HUDEP-2 (cell line): ENCODE measurements around the gene PLXNC1.

ENCODE experiments used
- DNase-seq, 76 experiments: peaks; one replicate each; lab custom pipeline; 2025; ENCODE audit not compliant: unreplicated experiment in 76 of 76; lab: John Stamatoyannopoulos, UW

PLXNC1 gene

DNA sequence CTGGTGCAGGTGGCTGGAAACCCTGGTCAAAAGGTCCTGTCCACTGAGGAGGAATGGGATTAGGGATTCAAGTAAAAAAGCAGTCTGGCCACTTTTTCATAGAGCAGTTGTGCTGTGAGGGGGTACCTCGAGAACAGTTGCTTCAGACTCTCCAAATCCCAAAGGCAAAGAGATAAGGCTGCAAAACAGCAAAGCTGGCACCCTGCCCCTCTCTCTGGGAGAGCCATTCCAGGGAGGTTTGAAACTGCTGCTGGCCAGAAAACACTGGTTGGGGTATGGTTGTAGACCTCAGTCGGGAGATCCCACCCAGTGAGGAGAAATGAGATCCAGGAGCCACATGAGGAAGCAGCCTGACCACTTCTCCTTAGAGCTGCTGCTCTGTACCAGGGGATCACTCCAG, 174.0 kb downstream of the PLXNC1 start:
- DNase-seq = no peak

DNA sequence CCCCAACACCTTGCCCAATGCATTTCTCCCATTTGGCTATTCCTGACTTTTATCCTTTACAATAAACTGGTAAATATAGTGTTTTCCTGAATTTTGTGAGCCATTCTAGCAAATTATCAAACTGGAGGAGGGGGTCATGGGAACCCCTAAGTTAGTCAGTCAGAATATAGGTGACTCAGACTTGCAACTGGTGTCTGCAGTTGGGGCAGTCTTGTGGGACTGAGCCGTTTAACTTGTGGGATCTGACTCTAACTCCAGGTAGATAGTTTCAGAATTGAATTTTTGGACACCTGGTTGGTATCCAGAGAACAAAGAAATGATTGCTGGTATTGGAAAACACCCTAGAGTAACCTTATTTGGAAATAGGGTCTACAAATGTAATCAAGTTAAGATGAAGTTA, 177.9 kb downstream of the PLXNC1 start:
- no peak for DNase-seq

DNA sequence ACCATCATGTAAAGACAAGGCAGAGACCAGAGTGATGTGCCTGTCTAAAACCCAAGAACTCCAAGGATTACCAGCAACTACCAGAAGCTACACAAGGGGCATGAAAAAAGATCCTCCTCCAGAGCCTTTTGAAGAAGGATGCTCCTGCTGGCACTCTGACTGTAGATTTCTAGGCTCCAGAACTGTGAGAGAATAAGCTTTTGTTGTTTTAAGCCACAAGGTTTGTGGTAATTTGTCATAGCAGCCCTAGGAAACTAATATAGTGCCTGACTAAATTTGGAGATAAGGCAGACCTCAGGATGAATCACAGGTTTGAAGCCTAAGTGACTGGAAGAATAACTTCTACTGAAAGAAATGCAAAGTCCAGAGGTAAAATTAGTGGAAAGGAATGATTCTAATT, 178.3 kb downstream of the PLXNC1 start:
- DNase-seq = no peak

DNA sequence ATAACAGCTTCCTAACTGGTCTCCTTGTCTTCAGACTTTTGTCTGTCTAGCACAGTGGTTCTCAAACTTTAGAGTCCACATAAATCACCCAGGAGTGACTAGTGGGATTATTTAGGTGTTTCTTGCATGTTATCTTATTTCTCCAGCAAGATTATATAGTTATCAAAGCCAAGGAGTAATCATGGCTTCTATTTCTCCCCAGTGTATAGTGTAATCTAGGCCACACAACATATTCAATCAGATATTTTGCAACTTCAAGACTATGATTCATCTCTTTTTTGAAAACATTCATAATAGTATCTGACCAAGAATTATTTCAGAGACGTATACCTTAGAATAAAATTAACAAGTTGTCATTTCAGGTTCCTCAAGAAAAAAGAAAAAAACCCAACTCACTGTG, 179.4 kb downstream of the PLXNC1 start:
- no peak for DNase-seq

DNA sequence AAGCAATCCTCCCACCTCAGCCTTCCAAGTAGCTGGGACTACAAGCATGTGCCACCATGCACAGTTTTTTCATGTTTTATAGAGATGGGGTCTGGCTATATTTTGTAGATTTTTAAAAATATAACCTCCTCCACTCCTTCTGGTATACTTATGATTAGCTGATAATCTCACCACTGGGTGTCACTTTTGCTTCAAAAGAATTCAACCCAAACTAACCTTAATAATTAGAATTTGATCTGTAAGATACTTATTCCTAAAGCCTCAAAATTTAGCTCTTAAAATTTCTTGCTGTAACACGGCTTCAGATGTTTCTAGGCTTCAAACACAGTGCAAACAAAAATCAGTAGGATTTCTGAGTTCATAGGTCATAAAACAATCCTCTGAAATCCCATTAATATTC, 181.0 kb downstream of the PLXNC1 start:
- peak in 1 of 76 experiments; percentile 4 for DNase-seq

DNA sequence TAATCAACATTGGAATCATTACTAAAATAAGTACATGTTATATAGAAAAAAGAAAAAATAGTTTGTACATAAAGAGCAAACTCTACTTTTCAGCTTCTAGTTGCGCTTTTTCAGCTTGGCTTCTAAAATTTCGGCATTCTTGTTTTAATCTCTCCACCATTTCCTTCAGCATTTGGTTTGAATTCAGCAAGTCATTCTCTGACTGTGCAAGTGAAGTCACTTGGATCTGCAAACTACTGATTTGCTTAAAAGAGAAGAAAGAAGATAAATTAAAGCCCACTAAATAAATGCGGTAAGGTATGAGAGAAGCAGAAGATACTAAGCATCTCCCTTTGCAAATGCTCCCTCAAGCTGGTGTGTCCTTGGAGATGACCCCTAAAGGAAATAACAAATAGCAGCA, 185.0 kb downstream of the PLXNC1 start:
- DNase-seq = no peak

DNA sequence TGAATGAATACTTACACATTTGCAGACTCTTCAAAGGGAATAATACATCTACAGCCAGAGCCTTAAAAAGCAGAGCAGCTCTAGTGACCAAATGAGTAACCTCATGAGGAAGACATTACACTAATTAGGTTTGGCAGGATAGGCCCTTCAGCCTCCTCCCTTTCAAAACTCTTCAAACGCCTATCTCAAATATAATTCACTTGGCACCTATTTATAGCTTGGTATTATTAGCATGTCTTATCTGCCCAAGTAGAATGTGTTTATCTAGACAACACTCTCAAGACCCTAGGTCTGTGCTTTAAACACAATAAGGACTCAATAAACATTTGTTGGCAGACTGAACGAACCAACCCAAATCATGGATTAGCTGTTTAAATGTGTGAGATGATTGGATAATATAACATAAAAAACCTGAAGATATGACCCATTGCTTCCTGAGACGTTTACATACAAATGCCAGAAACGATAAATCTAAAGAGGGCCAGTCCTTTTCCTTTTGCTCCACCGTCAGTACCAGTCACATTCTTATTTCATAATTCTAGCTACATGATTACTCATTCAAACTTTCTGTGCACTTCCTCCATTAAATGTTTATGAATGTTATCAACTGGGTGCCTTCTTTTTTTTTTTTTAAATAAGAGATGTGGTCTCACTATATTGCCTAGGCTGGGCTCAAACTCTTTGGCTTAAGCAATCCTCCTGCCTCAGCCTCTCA, 188.0 kb downstream of the PLXNC1 start:
- peak in 1 of 76 experiments; percentile 1 for DNase-seq

DNA sequence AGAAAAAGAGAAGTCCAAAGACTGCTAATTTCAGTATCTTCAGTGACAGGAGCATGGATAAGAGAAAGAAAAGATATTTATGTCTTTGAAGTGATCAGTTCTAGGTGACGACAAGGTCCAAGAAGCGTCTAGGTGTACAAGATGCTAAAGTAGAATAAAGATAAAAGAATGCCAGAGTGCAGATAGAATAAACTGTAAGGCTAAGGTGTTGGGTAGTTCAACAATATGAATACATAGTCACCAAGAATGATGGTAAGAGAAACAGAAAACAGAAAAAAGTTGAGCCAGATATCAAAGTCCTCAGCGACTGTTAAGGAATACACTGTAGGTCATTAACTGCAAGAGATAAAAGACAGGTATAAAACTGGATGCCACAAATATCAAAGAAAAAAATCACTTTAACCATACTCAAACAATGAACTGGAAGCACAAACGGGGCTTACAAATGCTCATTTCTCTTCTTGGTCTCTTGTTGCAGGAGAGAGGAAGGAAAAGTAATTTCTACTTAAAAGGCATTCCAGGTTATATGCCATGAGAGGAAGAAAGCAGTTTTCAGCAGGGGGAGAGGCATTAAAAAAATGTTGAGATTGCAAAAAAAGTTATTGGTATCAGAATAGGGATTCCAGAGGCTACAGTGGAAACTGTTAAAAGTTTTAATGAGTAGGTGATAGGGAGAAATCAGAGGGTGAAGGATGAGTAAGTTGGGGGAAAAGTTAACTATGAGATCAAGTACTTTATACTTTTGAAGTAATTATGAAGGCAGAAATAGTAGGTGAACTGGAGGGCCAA, 189.8 kb downstream of the PLXNC1 start:
- DNase-seq = no peak

DNA sequence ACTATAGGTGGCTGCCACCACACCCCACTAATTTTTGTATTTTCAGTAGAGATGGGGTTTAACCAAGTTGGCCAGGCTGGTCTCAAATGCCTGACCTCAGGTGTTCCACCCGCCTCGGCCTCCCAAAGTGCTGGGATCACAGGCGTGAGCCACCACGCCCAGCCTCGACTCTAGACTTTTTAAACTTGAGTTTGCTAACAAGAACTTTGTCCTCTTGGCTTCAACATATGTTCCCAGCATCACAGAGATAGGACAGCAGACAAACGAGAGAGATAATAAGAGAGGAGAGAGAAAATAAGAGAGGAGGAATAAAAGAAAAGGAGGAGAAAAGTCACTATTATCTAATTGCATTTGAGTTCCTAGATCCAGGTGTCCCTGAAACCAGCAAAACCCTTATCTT, 192.2 kb downstream of the PLXNC1 start:
- no peak for DNase-seq

DNA sequence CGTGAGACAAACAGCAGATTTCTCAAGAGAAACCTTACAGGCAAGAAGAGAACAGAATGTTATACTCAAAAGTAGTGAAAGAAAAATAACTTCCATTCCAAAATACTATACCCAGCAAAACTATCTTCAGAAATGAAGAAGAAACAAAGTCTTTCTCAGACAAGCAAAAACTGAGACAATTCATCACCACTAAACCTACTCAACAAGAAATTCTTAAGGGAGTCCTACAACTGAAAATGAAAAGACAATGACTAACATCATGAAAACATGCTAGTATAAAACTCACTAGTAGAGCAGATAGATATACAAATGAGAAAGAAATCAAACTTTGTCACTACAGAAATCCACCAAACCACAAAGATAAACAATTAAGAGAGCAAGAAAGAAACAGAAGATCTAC, 204.8 kb downstream of the PLXNC1 start:
- DNase-seq = no peak
